Duodenal mucosa (tissue), 2 donors: Measurements from ENCODE around the gene ADCY3.

Source experiments
- H3K27ac ChIP-seq: one replicate; pipeline ENCODE4 v1.7.0; 2013; ENCODE audit warnings: low read depth, low read length
- H3K27me3 ChIP-seq, 2 donors: one replicate each; pipeline ENCODE4 v1.7.0; 2013; ENCODE audit warnings: low read length in 2 of 2, control low read depth in 1 of 2; ENCODE audit not compliant: insufficient read depth in 2 of 2, control insufficient read depth in 1 of 2
- H3K36me3 ChIP-seq, 2 donors: one replicate each; pipeline ENCODE4 v1.7.0; 2013; ENCODE audit warnings: low read length in 2 of 2, control low read depth in 1 of 2; ENCODE audit not compliant: insufficient read depth in 2 of 2, control insufficient read depth in 1 of 2
- H3K4me1 ChIP-seq, 2 donors: one replicate each; pipeline ENCODE4 v1.7.0; 2013; ENCODE audit warnings: low read length in 2 of 2, control low read depth in 1 of 2; ENCODE audit not compliant: insufficient read depth in 2 of 2, control insufficient read depth in 1 of 2
- H3K4me3 ChIP-seq, 2 donors: one replicate each; pipeline ENCODE4 v1.7.0; 2013; ENCODE audit warnings: low read length in 2 of 2, low read depth in 1 of 2
- H3K9ac ChIP-seq, 2 donors: one replicate each; pipeline ENCODE4 v1.7.0; 2013; ENCODE audit warnings: low read length in 2 of 2, low read depth in 1 of 2
- H3K9me3 ChIP-seq, 2 donors: one replicate each; pipeline ENCODE4 v1.7.0; 2013; ENCODE audit warnings: low read length in 2 of 2, control low read depth in 1 of 2; ENCODE audit not compliant: control insufficient read depth in 1 of 2

The ADCY3 gene

GRCh38 chr2:24820598-24821432 lies 99.2 kb downstream of the ADCY3 start:
- H3K9me3 ChIP-seq: no peaks in the 10 kb centered on the region
- no peaks in the 10 kb centered on the region for H3K27me3 ChIP-seq
- no peak overlapping the region for H3K4me3 ChIP-seq
- H3K4me1 ChIP-seq: no peaks in the 10 kb centered on the region
- no peak overlapping the region for H3K9ac ChIP-seq
- H3K27ac ChIP-seq: no peak overlapping the region
- H3K36me3 ChIP-seq: peaks cover 19 to 67% of the 10 kb centered on the region in 2 donors

DNA sequence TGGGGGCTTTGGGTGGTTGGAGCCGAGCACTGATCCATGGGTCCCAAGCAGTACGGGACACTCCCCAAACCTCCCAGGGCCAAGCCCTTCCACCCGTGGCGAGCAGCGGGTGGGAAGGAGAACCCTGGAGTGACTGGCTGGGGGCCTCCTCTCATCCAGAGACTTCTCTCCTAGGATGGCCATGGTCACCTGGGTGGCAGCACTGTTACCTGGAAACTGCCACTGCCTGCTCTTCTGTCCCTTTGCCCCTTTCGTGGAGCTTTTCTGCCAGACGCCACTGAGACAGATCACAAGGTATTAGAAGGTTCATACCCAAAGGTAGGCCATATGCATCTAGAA lies 99.9 kb downstream of the ADCY3 start:
- Histone ChIP-seq H3K9ac (no peak overlapping the region), H3K9me3 (no peaks in the 10 kb centered on the region), H3K27me3 (no peaks in the 10 kb centered on the region), H3K4me1 (no peaks in the 10 kb centered on the region), H3K4me3 (no peak overlapping the region), H3K27ac (no peak overlapping the region), H3K36me3 (peaks cover 21 to 73% of the 10 kb centered on the region in 2 donors)

DNA sequence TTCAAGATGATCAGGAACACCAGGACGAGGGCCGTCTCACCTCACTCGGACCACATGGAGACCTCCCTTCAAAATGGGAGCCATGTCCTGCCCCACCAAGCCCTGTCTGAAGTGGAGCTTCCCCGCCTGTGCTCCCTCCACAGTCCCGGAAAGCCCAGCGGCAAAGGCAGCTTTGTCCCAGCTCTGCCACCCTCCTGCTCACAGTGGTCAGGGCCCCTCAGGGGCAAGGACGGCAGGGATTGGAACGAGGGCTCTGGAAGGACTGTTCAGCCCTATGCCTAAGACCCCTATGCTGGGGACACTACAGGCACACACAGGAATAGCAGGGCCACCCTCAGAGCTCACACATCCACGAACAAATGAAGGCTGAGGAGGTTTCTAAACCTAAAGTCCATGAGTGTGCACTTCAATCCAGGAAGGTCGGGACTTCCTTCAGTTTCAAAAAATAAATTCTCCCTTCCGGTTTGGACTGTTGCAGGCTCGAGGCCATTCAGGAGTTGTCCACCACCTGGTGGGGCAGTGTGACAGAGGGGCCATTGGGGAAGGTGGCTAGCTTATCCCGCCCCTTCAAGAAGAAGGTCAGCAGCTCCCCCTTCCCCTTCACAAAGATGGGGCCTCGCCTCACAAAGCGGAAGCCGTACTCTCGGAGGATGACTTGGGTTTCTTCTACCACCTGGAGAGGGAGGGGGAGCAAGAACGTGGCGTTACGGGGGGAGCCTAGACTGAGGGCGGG lies 100.4 kb downstream of the ADCY3 start:
- Histone ChIP-seq H3K4me3 (no peak overlapping the region), H3K9me3 (no peaks in the 10 kb centered on the region), H3K36me3 (peaks cover 22 to 73% of the 10 kb centered on the region in 2 donors), H3K4me1 (no peaks in the 10 kb centered on the region), H3K27me3 (no peaks in the 10 kb centered on the region), H3K9ac (no peak overlapping the region), H3K27ac (no peak overlapping the region)

GRCh38 chr2:24818721-24819167 lies 101.3 kb downstream of the ADCY3 start:
- Histone ChIP-seq H3K36me3 (peaks cover 22 to 67% of the 10 kb centered on the region in 2 donors), H3K9me3 (no peaks in the 10 kb centered on the region), H3K9ac (no peak overlapping the region), H3K27ac (no peak overlapping the region), H3K27me3 (no peaks in the 10 kb centered on the region), H3K4me3 (no peak overlapping the region), H3K4me1 (no peaks in the 10 kb centered on the region)

DNA sequence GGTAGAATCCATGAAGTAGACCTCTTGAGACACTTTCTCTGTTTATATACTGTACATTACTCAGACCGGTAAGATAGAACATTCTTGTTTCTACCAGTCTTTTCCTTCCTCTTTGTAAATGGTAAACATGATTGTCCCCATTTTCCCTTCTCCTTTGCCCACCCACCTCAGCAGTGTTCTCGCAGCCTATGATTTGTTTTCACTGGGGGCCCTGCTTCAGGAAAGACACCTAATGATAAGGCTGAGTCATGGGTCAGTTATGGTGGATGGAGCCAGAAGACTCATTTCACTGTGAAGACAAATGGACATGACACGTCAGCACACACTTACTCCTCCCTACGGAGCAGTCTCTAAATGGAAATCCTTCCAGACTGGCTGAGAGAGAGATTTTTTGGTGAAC lies 103.2 kb downstream of the ADCY3 start:
- H3K4me3 ChIP-seq: no peak overlapping the region
- no peaks in the 10 kb centered on the region for H3K9me3 ChIP-seq
- H3K27me3 ChIP-seq: no peaks in the 10 kb centered on the region
- H3K36me3 ChIP-seq: peaks cover 22 to 54% of the 10 kb centered on the region in 2 donors
- H3K27ac ChIP-seq: no peak overlapping the region
- H3K4me1 ChIP-seq: no peaks in the 10 kb centered on the region
- H3K9ac ChIP-seq: no peak overlapping the region

DNA sequence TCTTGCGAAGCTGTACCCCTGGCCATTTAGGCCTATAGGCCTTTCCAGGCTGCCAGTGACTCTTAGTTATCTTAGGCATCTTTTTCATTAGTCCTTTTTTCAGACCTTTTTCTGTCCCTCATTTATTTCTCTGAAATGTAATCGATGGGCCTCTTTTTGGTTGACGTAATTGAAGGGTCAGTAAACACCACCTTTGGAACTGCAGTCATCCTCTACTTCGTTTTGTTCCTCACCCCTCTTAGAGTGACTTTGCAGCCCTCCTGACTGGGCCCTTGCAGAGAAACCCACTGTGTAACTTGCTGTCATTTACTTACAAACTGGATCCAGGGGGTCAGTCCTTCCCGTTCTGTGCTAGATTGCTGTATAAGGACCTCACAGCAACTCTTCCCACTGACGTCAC lies 103.6 kb downstream of the ADCY3 start:
- no peaks in the 10 kb centered on the region for H3K4me1 ChIP-seq
- no peaks in the 10 kb centered on the region for H3K27me3 ChIP-seq
- no peak overlapping the region for H3K4me3 ChIP-seq
- no peaks in the 10 kb centered on the region for H3K9me3 ChIP-seq
- H3K27ac ChIP-seq: no peak overlapping the region
- H3K36me3 ChIP-seq: peaks cover 22 to 49% of the 10 kb centered on the region in 2 donors
- H3K9ac ChIP-seq: no peak overlapping the region

- Histone ChIP-seq H3K9ac (no peak overlapping the region), H3K27me3 (no peaks in the 10 kb centered on the region), H3K4me1 (no peaks in the 10 kb centered on the region), H3K27ac (no peak overlapping the region), H3K9me3 (no peaks in the 10 kb centered on the region), H3K36me3 (peaks cover 18 to 37% of the 10 kb centered on the region in 2 donors), H3K4me3 (no peak overlapping the region)
Observed at GRCh38 chr2:24815171-24815570, 104.9 kb downstream of the ADCY3 start.

DNA sequence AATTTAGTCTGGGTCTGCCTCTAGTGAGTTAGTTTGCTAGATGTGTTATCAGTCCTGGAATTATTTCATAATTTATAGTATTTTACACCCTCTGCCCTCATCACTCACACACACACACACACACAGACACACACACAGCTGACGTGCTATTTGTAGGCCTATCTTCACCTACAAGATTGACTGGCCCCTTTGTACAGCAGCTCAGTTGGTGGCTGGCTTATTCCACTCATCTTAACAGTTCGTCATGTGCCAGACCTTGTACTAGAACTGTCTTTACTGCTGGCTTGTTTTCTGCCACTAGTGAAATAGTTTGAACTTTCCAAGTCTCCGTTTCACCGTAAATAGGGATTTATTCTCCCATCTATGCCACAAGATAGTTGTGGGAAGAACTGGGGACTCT lies 105.5 kb downstream of the ADCY3 start:
- no peak overlapping the region for H3K27ac ChIP-seq
- no peak overlapping the region for H3K4me3 ChIP-seq
- no peaks in the 10 kb centered on the region for H3K9me3 ChIP-seq

GRCh38 chr2:24813691-24814137 lies 106.3 kb downstream of the ADCY3 start:
- H3K9me3 ChIP-seq: no peaks in the 10 kb centered on the region
- H3K4me1 ChIP-seq: no peaks in the 10 kb centered on the region
- H3K27me3 ChIP-seq: no peaks in the 10 kb centered on the region
- no peak overlapping the region for H3K4me3 ChIP-seq
- H3K27ac ChIP-seq: no peak overlapping the region
- peaks cover 18 to 28% of the 10 kb centered on the region in 2 donors for H3K36me3 ChIP-seq
- no peak overlapping the region for H3K9ac ChIP-seq

More for the DNA sequence above, 105.5 kb downstream of the ADCY3 start:
- peaks cover 18 to 34% of the 10 kb centered on the region in 2 donors for H3K36me3 ChIP-seq
- H3K4me1 ChIP-seq: no peaks in the 10 kb centered on the region
- H3K27me3 ChIP-seq: no peaks in the 10 kb centered on the region
- no peak overlapping the region for H3K9ac ChIP-seq

GRCh38 chr2:24809316-24810007 lies 110.6 kb downstream of the ADCY3 start:
- no peak overlapping the region for H3K9ac ChIP-seq
- H3K36me3 ChIP-seq: peaks cover 0 to 9% of the 10 kb centered on the region in 2 donors
- H3K4me3 ChIP-seq: no peak overlapping the region
- no peaks in the 10 kb centered on the region for H3K27me3 ChIP-seq
- no peak overlapping the region for H3K27ac ChIP-seq
- no peaks in the 10 kb centered on the region for H3K4me1 ChIP-seq
- no peaks in the 10 kb centered on the region for H3K9me3 ChIP-seq
